Fibroblast of the conjunctiva (primary cell): ENCODE data around the gene TNFRSF12A.

Source experiments
- DNase-seq: peaks from one replicate; pipeline ENCODE4 v3.0.0-alpha.2; 2010; ENCODE audit warnings: low read depth

Gene TNFRSF12A

GRCh38 chr16:3020247-3020603 is at the start of gene TNFRSF12A:
Gene TNFRSF12A (plus strand): TSS chr16:3020368. CDS start chr16:3020398, 30 bp downstream.
- DNase-seq, result peak; percentile 35

DNA sequence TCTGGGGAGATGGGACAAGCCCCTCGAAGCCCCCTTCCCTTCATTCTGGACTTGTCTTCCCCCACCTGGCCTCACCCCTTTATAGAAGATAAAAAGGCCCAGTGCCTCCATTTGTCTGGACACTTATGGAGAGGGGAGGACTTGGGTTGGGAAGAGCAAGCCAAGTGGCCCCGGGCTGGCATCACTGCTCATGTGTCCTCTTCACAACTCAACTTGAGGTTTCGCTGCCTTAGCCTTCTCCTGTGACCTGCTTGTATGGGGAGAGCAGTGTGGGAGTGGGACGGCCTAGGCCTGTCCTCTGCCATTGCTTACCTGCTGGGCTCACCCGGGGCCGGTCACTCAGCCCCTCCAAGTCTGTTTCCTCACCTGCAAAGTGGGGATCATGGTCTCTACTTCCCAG is 49.6 kb upstream of the TNFRSF12A start:
- no peak for DNase-seq

GRCh38 chr16:2971134-2971984 is 48.8 kb upstream of the TNFRSF12A start:
- no peak for DNase-seq

- no peak for DNase-seq
Measured at GRCh38 chr16:2971985-2972784, 48.0 kb upstream of the TNFRSF12A start.

GRCh38 chr16:2973093-2973492 is 47.1 kb upstream of the TNFRSF12A start:
- DNase-seq, result no peak

GRCh38 chr16:2973605-2974318 is 46.4 kb upstream of the TNFRSF12A start:
- no peak for DNase-seq

DNA sequence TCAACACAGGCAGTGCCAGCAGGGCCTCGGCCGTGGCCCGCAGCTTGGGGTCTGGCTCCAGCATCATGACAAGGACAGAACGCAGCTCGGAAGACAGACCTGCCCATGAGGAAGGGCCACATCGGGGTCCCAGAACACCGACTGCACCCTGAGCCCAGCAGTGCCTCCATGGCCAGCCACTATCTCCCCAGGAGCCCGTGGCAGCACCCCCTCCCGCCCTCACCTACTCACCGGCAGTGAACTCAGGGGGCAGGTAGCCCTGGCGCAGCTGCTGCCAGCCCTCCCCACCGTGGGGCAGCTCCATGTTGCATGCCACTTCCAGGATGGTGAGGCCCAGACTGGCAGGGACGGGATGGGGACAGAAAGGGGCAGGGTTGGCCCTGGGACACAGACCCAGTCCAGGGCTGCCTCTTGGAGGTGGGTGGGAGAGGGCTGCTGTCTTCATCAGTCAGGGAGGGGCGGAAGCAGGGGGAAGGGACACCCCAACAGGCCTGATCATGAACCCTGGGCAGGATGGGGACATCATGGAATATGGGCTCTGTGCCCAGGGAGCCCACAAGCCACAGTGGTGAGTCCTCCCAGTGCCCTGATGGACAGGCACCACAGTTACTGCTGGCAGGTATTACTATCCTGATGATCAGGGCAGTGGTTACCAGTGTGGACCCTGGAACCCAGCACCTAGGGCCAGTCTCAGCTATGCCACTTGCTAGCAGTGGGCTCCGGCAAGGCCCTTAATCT is 45.7 kb upstream of the TNFRSF12A start:
- no peak for DNase-seq

- no peak for DNase-seq
Measured at GRCh38 chr16:2975161-2975795, 44.9 kb upstream of the TNFRSF12A start.

DNA sequence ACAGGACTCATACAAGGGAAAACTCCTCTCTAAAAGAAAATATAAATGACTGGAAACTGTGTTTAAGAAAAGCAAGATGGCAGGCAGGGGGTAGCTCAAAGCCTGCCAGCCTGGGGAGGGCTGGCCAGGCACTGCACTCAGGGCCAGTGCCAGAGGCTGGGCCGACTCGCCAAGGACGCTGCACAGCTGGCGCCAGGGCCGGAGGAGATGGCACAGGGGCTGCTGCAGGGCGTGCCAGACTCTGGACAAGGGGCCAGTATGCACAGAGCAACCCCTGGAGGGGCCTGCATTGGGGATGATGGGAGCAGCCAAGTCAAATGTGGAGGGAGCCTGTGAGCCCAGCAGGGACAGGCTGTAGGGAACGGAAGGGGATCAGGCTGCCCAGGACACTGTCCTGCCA is 44.0 kb upstream of the TNFRSF12A start:
- no peak for DNase-seq

DNA sequence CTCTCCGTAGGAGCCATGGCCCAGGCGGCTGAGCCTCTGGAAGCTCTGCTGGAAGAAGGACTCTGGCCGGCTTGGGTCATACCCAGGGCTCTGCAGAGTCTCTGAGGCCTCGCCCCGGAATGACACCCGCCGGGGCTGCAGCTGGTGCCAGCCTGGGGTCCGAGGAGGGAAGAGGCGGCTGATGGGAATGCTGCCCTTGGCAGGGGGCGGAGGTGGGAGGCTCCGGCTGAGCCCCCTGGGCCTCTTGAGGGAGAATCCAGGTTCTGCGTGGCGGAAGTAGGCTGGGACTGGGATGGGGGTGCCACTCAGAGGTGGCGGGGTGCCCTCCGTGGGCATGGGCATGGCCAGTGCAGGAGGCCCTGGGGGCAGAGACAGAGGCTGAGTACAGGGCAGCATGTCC is 43.5 kb upstream of the TNFRSF12A start:
- no peak for DNase-seq

DNA sequence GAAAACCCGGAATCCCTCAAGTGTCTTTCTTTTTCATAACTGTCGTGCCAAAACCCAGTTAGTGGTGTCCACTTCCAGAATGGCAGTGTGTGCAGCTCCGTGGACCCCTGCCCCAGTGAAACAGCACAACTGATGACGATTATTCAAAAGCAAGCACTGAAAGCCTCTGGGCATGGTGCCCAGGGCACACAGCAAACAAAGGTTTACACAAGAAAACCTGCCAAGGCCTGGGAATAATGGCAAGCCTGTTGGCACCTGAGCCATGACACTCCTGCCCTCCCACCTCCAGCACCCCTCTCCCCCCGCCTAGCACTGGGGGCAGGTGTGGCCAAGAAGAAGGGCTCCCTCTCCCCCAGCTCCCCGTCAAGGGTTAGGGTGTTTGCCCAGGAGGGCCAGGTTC is 42.7 kb upstream of the TNFRSF12A start:
- no peak for DNase-seq

GRCh38 chr16:2979669-2980226 is 40.4 kb upstream of the TNFRSF12A start:
- no peak for DNase-seq

- peak; percentile 75 for DNase-seq
Measured at GRCh38 chr16:2980227-2981176, 39.7 kb upstream of the TNFRSF12A start, which contains the start of gene PKMYT1. Gene PKMYT1 (minus strand): TSS chr16:2980446. CDS start chr16:2979657, 789 bp downstream.

DNA sequence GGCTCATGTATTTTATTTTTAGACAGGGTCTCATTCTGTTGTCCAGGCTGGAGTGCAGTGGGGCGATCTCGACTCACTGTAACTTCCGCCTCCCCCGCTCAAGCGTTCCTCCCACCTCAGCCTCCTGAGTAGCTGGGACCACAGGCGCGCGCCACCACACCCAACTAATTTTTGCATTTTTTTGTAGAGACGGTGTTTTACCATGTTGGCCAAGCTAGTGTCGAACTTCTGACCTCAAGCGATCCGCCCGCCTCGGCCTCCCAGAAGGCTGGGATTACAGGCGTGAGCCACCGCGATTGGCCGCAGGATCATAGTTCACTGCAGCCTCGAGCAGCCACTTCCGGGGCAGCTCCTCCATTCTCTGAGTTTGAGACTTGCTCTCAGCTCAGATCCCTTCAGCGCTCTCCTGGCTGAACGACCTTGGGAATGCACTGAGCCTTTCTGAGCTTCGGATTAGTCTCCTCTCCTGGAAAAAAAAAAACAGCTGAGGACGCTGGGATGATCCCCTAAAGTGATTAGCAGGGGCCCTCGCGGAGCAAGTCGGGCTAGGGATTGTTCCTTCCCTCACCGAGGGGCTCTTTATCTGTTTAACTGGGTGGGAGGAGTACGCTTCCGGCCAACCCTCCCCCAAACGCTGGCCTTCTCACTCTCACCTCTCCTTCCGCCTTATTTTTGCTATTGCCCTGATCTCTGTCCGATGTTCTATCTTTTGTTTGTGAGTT is 38.8 kb upstream of the TNFRSF12A start:
- no peak for DNase-seq

GRCh38 chr16:2981899-2982250 is 38.3 kb upstream of the TNFRSF12A start:
- DNase-seq, result no peak

GRCh38 chr16:2982402-2982801 is 37.8 kb upstream of the TNFRSF12A start:
- no peak for DNase-seq

DNA sequence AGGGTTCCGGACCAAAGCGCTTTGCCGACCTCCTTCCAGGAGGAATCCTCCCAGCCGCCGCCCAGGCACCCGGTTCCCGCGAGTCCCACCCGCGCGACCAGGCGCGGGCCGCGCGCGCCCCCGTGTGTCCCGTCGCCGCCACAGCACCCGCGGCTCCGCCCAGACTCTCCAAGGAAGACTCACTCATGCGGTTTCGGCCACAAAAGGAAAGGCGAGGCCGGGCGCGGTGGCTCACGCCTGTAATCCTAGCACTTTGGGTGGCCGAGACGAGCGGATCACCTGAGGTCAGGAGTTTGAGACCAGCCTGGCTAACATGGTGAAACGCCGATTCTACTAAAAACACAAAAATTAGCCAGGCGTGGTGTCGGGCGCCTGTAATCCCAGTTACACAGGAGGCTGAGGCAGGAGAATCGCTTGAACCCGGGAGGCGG is 36.4 kb upstream of the TNFRSF12A start:
- peak; percentile 35 for DNase-seq

GRCh38 chr16:2985462-2985861 is 34.7 kb upstream of the TNFRSF12A start:
- DNase-seq, result no peak

DNA sequence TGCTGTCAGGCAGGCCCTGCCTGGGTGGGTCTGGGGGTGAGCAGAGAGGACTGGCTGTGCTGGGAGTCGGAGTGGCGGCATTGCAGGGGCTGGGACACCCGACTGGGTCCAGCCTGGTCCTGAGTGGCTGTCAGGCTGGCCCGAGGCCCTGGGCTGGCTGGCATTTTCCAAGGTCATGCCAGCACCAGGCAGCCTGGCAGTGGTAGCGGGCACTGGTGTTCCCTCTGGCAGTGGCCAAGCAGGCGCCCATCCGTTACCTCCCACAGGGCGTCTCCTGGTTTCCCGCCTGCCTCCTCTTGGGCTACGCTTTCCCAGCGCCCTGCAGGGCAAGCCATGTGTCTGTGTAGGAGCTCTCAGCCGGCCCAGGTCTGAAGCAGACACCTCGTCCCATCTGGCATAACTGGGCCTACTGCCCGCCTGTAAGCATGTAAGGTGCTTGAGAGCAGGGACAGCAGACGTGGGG is 34.2 kb upstream of the TNFRSF12A start:
- DNase-seq, result no peak
